Endothelial cell of umbilical vein (primary cell): ENCODE data around the gene CTNNA2.

Experiments used
- EZH2 ChIP-seq: IDR thresholded peaks from 2 replicates; pipeline ENCODE4 v1.6.1; 2012; ENCODE audit warnings: borderline replicate concordance, low read depth, mild to moderate bottlenecking, moderate library complexity, low read length, inconsistent platforms; ENCODE audit not compliant: severe bottlenecking
- FOS ChIP-seq: IDR thresholded peaks from 2 replicates; pipeline ENCODE4 v1.6.1; 2011; ENCODE audit warnings: mild to moderate bottlenecking, low read length, moderate library complexity, borderline replicate concordance; ENCODE audit not compliant: insufficient read depth
- GATA2 ChIP-seq: IDR thresholded peaks from 2 replicates; pipeline ENCODE4 v1.7.0; 2011; ENCODE audit warnings: low read depth, mild to moderate bottlenecking, moderate library complexity, mixed read lengths, low read length; ENCODE audit not compliant: insufficient read length, insufficient read depth
- JUN ChIP-seq: IDR thresholded peaks from 2 replicates; pipeline ENCODE4 v1.6.1; 2011; ENCODE audit warnings: borderline replicate concordance, low read depth; ENCODE audit not compliant: insufficient read length, insufficient read depth
- MAX ChIP-seq: IDR thresholded peaks from 2 replicates; pipeline ENCODE4 v1.6.1; 2011; ENCODE audit not compliant: insufficient read depth, insufficient read length
- MYC ChIP-seq: IDR thresholded peaks from one replicate; pipeline ENCODE4 v1.6.1; 2011; ENCODE audit warnings: mild to moderate bottlenecking, low read depth, low read length
- POLR2A ChIP-seq: IDR thresholded peaks from 2 replicates; pipeline ENCODE4 v1.6.1; 2012; ENCODE audit warnings: low read depth, mild to moderate bottlenecking, control low read depth, low read length
- POLR2AphosphoS5 ChIP-seq: IDR thresholded peaks from 2 replicates; pipeline ENCODE4 v1.6.1; 2012; ENCODE audit warnings: low read depth, mild to moderate bottlenecking, control low read depth, low read length, moderate library complexity; ENCODE audit not compliant: insufficient read depth
- TF ChIP-seq, protein P1 (sequence below), 2 donors: IDR thresholded peaks; 1 replicate in 1 of 2; 2 replicates in 1 of 2; pipeline ENCODE4 v1.5.1; 2011; ENCODE audit warnings: low read length in 2 of 2, mild to moderate bottlenecking in 2 of 2, moderate library complexity in 2 of 2, control low read depth in 1 of 2, inconsistent platforms in 1 of 2, low read depth in 1 of 2; ENCODE audit not compliant: insufficient read depth in 1 of 2; ENCODE audit errors: extremely low read depth in 1 of 2

DNA sequence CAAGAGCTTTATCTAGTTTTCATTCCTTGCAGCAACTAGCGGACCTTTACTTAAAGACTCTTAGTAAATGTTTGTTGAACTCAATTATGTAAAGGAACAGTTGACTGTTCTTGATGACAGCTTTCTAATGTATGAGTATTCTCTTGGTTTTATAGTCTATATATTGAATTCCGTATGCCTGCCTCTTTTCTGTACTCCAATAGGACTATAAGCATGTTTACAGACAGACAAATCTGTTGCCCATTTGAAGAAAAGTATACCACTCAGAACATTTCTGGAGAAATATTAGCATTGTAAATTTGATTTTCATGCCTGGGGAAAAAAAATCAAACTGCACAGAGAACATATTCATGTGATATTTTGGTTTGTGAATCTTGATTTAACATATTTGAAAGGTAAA, 682.2 kb downstream of the CTNNA2 start:
- TF ChIP-seq, protein P1, sequence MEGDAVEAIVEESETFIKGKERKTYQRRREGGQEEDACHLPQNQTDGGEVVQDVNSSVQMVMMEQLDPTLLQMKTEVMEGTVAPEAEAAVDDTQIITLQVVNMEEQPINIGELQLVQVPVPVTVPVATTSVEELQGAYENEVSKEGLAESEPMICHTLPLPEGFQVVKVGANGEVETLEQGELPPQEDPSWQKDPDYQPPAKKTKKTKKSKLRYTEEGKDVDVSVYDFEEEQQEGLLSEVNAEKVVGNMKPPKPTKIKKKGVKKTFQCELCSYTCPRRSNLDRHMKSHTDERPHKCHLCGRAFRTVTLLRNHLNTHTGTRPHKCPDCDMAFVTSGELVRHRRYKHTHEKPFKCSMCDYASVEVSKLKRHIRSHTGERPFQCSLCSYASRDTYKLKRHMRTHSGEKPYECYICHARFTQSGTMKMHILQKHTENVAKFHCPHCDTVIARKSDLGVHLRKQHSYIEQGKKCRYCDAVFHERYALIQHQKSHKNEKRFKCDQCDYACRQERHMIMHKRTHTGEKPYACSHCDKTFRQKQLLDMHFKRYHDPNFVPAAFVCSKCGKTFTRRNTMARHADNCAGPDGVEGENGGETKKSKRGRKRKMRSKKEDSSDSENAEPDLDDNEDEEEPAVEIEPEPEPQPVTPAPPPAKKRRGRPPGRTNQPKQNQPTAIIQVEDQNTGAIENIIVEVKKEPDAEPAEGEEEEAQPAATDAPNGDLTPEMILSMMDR (IDR thresholded peaks at IDR 0.05; ENCODE audit: extremely low read depth in 1 of 2, insufficient read depth in 1 of 2, low read depth in 1 of 2, low read length in 2 of 2): no peak
- no peak for TF ChIP-seq EZH2
- no peak for TF ChIP-seq POLR2AphosphoS5
- no peak for TF ChIP-seq POLR2A
- TF ChIP-seq MAX: no peak
- no peak for TF ChIP-seq MYC
- no peak for TF ChIP-seq FOS
- no peak for TF ChIP-seq JUN
- TF ChIP-seq GATA2: no peak
